Osteocyte (in vitro differentiated cells): ENCODE measurements around the gene ASCL2. TPM values are rescaled to one million over a fixed set of nuclear protein-coding genes. Genes with fewer than 3 reads are reported as not detected.
A peak's percentile ranks its signal among the peaks of the same experiment; 100 is the strongest.
"Not testable (repeated sequence)": the region's sequence is repeated elsewhere in the genome, so short reads cannot be mapped to it uniquely, and the experiment has no call there.

ENCODE experiments used
- DNase-seq: peaks from one replicate; pipeline ENCODE4 v3.0.0; 2021; ENCODE audit warnings: mixed read lengths; ENCODE audit not compliant: unreplicated experiment; ENCODE audit errors: extremely low spot score
- H3K27ac Mint-ChIP-seq: one replicate; pipeline ENCODE4 v1.8.0; 2021; ENCODE audit warnings: mild to moderate bottlenecking, mixed read lengths; ENCODE audit not compliant: unreplicated experiment
- H3K27me3 Mint-ChIP-seq: one replicate; pipeline ENCODE4 v1.8.0; 2021; ENCODE audit warnings: mixed read lengths; ENCODE audit not compliant: unreplicated experiment
- H3K36me3 Mint-ChIP-seq: one replicate; pipeline ENCODE4 v1.8.0; 2021; ENCODE audit warnings: mixed read lengths; ENCODE audit not compliant: unreplicated experiment
- H3K4me1 Mint-ChIP-seq: one replicate; pipeline ENCODE4 v1.8.0; 2021; ENCODE audit warnings: mixed read lengths; ENCODE audit not compliant: unreplicated experiment
- H3K4me3 Mint-ChIP-seq: one replicate; pipeline ENCODE4 v1.8.0; 2021; ENCODE audit warnings: mild to moderate bottlenecking, moderate library complexity, mixed read lengths; ENCODE audit not compliant: unreplicated experiment
- H3K9me3 Mint-ChIP-seq: one replicate; pipeline ENCODE4 v1.8.0; 2021; ENCODE audit warnings: mixed read lengths; ENCODE audit not compliant: unreplicated experiment
- CTCF ChIP-seq: fragments of 200-600 bp; sonication (generic); IDR thresholded peaks from 2 replicates; pipeline ENCODE4 v1.5.0; 2021; ENCODE audit warnings: antibody characterized with exemption, mild to moderate bottlenecking, moderate library complexity
- total RNA-seq: library from RNA; stranded (reverse); gene quantifications from 2 replicates; pipeline ENCODE4 v1.2.1, GENCODE V29; 2021

The ASCL2 gene
- total RNA-seq, 1 donor from 2014 or later = not detected

- Mint-ChIP-seq H3K4me3 (no peak overlapping the region), H3K27me3 (peaks cover 65% of the 10 kb centered on the region), H3K4me1 (no peaks in the 10 kb centered on the region), H3K36me3 (no peaks in the 10 kb centered on the region), H3K9me3 (no peaks in the 10 kb centered on the region), H3K27ac (no peak overlapping the region)
- no peak for DNase-seq
- TF ChIP-seq CTCF = no peak
Measured at GRCh38 chr11:2248242-2248641, 22.1 kb downstream of the ASCL2 start.

- Mint-ChIP-seq H3K9me3 (peaks cover 5% of the 10 kb centered on the region), H3K27ac (no peak overlapping the region), H3K4me3 (no peak overlapping the region), H3K36me3 (no peaks in the 10 kb centered on the region), H3K27me3 (peaks cover 67% of the 10 kb centered on the region), H3K4me1 (no peaks in the 10 kb centered on the region)
- TF ChIP-seq CTCF = no peak
- no peak for DNase-seq
Measured at GRCh38 chr11:2247496-2247895, 22.9 kb downstream of the ASCL2 start.

- no peak for TF ChIP-seq CTCF
- Mint-ChIP-seq H3K9me3 (peaks cover 8% of the 10 kb centered on the region), H3K27me3 (peaks cover 65% of the 10 kb centered on the region), H3K36me3 (no peaks in the 10 kb centered on the region), H3K4me1 (no peaks in the 10 kb centered on the region), H3K27ac (no peak overlapping the region), H3K4me3 (no peak overlapping the region)
- DNase-seq = no peak
Measured at GRCh38 chr11:2240834-2241233, 29.6 kb downstream of the ASCL2 start.

- Mint-ChIP-seq H3K9me3 (peaks cover 4% of the 10 kb centered on the region), H3K27ac (no peak overlapping the region), H3K27me3 (peaks cover 49% of the 10 kb centered on the region), H3K4me3 (no peak overlapping the region), H3K4me1 (no peaks in the 10 kb centered on the region), H3K36me3 (no peaks in the 10 kb centered on the region)
- TF ChIP-seq CTCF = no peak
- DNase-seq = peak; percentile 71
Measured at GRCh38 chr11:2237457-2238238, 32.7 kb downstream of the ASCL2 start.

GRCh38 chr11:2236381-2237134 is 33.8 kb downstream of the ASCL2 start:
- H3K4me1 Mint-ChIP-seq, H3K9me3 Mint-ChIP-seq, H3K27ac Mint-ChIP-seq, H3K4me3 Mint-ChIP-seq, H3K36me3 Mint-ChIP-seq: not testable (repeated sequence)
- H3K27me3 Mint-ChIP-seq = peaks cover 56% of the 10 kb centered on the region
- DNase-seq = peak; percentile 75
